Suprapubic skin (tissue), 4 donors: ENCODE results near the gene AQR. TPM values are rescaled to one million over a fixed set of nuclear protein-coding genes. Genes with fewer than 3 reads are reported as not detected.
"Not testable (repeated sequence)": the region's sequence is repeated elsewhere in the genome, so short reads cannot be mapped to it uniquely, and the experiment has no call there.

ENCODE experiments used
- DNase-seq, 2 donors: peaks; one replicate each; pipeline ENCODE4 v3.0.0-alpha.2; 2019; ENCODE audit warnings: low spot score in 2 of 2
- H3K27ac ChIP-seq: fragments of 200-600 bp; sonication (generic); one replicate; pipeline ENCODE4 v1.5.1; 2019
- H3K27me3 ChIP-seq: fragments of 200-600 bp; sonication (generic); one replicate; pipeline ENCODE4 v1.5.1; 2019
- H3K36me3 ChIP-seq: fragments of 200-600 bp; sonication (generic); one replicate; pipeline ENCODE4 v1.5.1; 2019
- H3K4me1 ChIP-seq: fragments of 200-600 bp; sonication (generic); one replicate; pipeline ENCODE4 v1.5.1; 2019
- H3K4me3 ChIP-seq: fragments of 200-600 bp; sonication (generic); one replicate; pipeline ENCODE4 v1.5.1; 2019; ENCODE audit warnings: mild to moderate bottlenecking
- H3K9me3 ChIP-seq: fragments of 200-600 bp; sonication (generic); one replicate; pipeline ENCODE4 v1.5.1; 2019
- EP300 ChIP-seq: sonication (generic); formaldehyde crosslinking; IDR thresholded peaks from one replicate; pipeline ENCODE4 v1.6.1; 2017; ENCODE audit warnings: antibody characterized with exemption
- POLR2A ChIP-seq, 2 donors: fragments of 450-650 bp; IDR thresholded peaks; one replicate each; pipeline ENCODE4 v1.6.1; 2017; ENCODE audit warnings: antibody characterized with exemption in 2 of 2, mild to moderate bottlenecking in 2 of 2, moderate library complexity in 2 of 2
- POLR2AphosphoS5 ChIP-seq, 3 donors: sonication (generic); formaldehyde crosslinking; IDR thresholded peaks; one replicate each; pipeline ENCODE4 v1.6.1; 2017; ENCODE audit warnings: antibody characterized with exemption in 3 of 3
- WGBS: methylation state at CpG from one replicate; pipeline ENCODE4 v1.1.5; 2018; 5-methylcytosine and 5-hydroxymethylcytosine counted together
- total RNA-seq, 4 donors: library from RNA; depleted of rRNA; stranded (reverse); fragments of >200 nt; gene quantifications; one replicate each; pipeline ENCODE4 v1.1.0, GENCODE V29; 2016
- TF ChIP-seq, protein P1 (sequence below), 2 donors: fragments of 200-600 bp in 1 of 2; fragments of 450-650 bp in 1 of 2; sonication (generic) in 1 of 2; IDR thresholded peaks; one replicate each; pipeline ENCODE4 v1.5.1; 2016 to 2019; ENCODE audit warnings: antibody characterized with exemption in 2 of 2, mild to moderate bottlenecking in 1 of 2, moderate library complexity in 1 of 2

Gene AQR
- total RNA-seq, 4 donors from 2014 or later, result 21.8 to 41.1 (median 25.7) TPM

DNA sequence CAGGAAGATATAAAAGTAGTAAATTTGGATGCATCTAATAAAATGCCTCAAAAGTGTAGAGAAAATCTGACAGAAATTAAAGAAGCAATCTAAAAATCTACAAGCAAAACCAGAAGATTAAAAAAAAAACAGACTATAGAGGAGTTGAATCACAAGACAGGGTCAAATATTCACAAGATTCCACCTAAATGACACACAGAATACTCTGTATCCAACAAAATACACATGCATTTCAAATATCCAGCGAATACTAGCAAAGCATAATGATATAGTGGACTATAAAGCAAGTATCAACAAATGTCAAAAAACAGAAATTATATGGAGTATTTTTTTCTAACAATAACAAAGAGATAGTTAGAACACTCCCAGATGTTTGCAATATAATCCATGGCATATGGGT lies 153.7 kb downstream of the AQR start:
- no peak for TF ChIP-seq POLR2AphosphoS5 (IDR thresholded peaks at IDR 0.05)
- TF ChIP-seq POLR2A (IDR thresholded peaks at IDR 0.05), result no peak
- TF ChIP-seq EP300, result no peak
- TF ChIP-seq, protein P1, sequence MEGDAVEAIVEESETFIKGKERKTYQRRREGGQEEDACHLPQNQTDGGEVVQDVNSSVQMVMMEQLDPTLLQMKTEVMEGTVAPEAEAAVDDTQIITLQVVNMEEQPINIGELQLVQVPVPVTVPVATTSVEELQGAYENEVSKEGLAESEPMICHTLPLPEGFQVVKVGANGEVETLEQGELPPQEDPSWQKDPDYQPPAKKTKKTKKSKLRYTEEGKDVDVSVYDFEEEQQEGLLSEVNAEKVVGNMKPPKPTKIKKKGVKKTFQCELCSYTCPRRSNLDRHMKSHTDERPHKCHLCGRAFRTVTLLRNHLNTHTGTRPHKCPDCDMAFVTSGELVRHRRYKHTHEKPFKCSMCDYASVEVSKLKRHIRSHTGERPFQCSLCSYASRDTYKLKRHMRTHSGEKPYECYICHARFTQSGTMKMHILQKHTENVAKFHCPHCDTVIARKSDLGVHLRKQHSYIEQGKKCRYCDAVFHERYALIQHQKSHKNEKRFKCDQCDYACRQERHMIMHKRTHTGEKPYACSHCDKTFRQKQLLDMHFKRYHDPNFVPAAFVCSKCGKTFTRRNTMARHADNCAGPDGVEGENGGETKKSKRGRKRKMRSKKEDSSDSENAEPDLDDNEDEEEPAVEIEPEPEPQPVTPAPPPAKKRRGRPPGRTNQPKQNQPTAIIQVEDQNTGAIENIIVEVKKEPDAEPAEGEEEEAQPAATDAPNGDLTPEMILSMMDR (IDR thresholded peaks at IDR 0.05), result no peak
- WGBS, result 68% methylated on average over 1 of the region's 1 CpG
- Histone ChIP-seq H3K27ac (no peak overlapping the region), H3K4me3 (no peak overlapping the region), H3K36me3 (no peaks in the 10 kb centered on the region), H3K27me3 (peaks cover under 1% of the 10 kb centered on the region), H3K9me3 (no peaks in the 10 kb centered on the region), H3K4me1 (no peaks in the 10 kb centered on the region)
- no peak for DNase-seq

DNA sequence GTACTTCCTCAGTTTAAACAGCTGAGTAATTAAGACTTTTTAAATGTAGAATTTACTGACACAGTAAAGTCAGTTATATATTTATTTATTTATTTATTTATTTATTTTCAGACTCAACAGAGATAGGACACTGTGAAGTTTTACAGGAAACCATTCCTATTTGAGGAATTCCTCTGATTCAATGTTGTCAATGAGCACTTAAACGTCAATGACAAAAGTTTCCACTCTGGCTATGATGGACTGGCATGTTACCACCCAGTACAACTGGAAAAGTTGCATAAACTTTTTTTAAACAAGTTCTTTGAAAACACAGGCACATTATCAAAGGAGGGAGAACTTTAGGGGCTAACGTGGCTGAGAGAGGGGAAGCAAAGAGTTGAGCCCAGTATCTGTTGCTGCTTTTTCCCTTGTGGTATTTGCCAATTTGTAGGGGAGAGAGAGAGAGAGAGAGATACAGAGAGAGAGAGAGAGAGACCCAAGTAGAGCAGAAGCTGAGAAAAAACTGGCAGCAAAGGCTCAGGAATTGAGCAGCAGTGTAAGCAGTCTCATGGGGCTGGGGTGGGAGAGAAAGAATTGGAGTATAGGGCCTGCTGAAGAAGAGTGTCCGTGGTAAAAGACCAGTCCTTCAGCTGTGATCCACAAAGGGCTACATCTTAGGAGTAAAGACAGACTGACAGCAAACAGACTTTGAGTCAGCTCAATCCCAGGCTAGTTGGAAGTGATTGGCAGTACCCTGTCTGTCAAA lies 155.9 kb downstream of the AQR start:
- no peak overlapping the region for H3K27ac ChIP-seq
- WGBS, result 45% methylated on average over 3 of the region's 3 CpGs
- H3K27me3 ChIP-seq, result peaks cover 3% of the 10 kb centered on the region
- H3K4me1 ChIP-seq, result no peaks in the 10 kb centered on the region
- no peaks in the 10 kb centered on the region for H3K9me3 ChIP-seq
- no peak for DNase-seq
- TF ChIP-seq EP300 (no peak), POLR2AphosphoS5 (IDR thresholded peaks at IDR 0.05) (no peak), POLR2A (IDR thresholded peaks at IDR 0.05) (no peak)
- TF ChIP-seq, protein P1 (IDR thresholded peaks at IDR 0.05), result no peak
- H3K36me3 ChIP-seq, result no peaks in the 10 kb centered on the region
- H3K4me3 ChIP-seq, result no peak overlapping the region

DNA sequence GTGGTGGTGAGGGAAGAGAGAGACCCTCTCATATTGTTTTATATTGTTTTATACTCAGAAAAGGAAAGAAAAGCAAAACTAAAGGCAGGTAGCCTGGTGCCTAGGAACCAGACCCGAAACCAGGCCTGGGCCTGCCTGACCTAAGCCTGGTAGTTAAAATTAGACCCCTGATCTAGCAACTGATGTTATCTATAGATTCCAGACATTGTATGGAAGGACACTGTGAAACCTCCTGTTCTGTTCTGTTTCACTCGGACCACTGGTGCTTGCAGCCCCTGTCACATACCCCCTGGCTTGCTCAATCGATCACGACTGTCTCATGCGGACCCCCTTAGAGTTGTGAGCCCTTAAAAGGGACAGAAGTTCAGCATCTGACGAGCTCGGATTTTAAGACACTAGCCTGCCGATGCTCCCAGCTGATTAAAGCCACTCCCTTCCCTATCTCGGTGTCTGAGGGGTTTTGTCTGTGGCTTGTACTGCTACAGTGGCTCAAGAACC lies 156.6 kb downstream of the AQR start:
- not testable (repeated sequence) for H3K27ac ChIP-seq, DNase-seq, H3K4me1 ChIP-seq, H3K27me3 ChIP-seq, H3K9me3 ChIP-seq, H3K4me3 ChIP-seq, H3K36me3 ChIP-seq
- 47% methylated on average over 9 of the region's 9 CpGs for WGBS

DNA sequence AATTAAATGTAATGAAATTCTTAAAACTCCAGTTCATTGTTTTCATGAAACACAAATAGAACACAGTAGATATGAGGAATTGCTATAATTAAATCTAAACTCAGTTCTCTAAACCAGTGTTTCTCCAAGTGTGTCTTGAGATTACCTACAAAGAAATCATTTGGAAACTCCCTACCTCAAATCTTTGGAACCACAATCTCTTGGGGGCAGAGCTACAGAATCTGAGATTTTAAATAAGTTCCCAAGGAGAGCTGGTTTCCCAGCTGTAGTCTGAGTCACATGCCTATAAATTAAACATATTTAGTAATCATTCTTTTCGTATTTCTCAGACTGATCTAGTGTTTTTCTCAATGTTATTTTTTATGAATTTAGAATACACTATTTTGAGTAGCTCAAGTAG lies 157.2 kb downstream of the AQR start:
- no peaks in the 10 kb centered on the region for H3K9me3 ChIP-seq
- H3K27me3 ChIP-seq, result peaks cover 3% of the 10 kb centered on the region
- H3K4me3 ChIP-seq, result no peak overlapping the region
- DNase-seq, result no peak
- 38% methylated on average over 1 of the region's 1 CpG for WGBS
- H3K4me1 ChIP-seq, result no peaks in the 10 kb centered on the region
- no peak overlapping the region for H3K27ac ChIP-seq
- no peaks in the 10 kb centered on the region for H3K36me3 ChIP-seq
- TF ChIP-seq, protein P1 (IDR thresholded peaks at IDR 0.05), result no peak
- TF ChIP-seq EP300 (no peak), POLR2AphosphoS5 (IDR thresholded peaks at IDR 0.05) (no peak), POLR2A (IDR thresholded peaks at IDR 0.05) (no peak)

DNA sequence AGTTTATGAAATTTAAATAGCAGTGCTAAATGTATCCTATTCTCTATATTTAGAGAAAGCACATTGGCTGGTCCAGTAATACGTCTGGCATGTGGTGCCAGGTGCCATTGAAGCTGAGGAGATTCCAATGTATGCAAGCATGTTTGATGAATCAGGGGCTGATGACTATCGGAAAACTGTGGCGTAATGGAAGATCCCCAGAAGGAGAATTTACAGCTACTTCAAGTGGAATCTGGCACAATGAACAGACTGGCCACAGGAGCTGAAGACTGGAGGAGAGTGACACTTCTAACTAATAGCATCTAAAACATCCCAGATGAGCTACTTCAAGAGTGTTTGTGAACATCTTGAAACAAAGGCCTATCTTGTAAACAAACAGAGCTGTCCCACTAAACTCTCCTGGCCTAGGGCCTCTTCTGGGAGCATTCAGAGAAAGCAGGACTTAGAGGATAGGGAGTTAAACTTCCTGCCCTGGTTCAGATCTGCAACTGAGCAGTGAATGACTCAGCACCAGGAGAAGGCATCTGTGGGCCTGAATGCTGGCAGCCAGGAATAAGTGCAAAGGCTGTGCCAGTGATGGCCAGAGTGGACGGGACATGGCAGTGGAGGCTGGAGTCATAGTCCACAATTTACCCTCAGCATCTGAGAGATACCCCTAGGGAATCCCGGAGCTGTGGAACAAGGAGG lies 159.0 kb downstream of the AQR start:
- WGBS, result 83% methylated on average over 5 of the region's 5 CpGs

DNA sequence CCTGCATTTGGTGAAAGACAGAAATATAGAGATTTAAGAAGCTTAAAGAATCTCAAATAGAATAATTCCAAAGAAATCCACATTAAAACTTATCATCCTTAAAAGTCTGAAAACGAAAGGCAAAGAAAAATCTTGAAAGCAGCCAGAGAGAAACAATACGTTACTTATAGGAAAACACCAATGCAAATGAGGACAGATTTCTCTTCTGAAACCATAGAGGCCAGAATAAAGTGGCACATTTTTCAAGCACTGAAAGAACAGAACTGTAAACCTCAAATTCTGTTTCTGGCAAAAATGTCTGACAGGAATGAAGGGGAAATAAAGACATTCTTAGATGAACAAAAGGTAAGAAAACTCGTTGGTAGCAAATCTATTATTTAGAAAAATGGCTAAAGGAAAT lies 160.4 kb downstream of the AQR start:
- 69% methylated on average over 3 of the region's 3 CpGs for WGBS
- no peak for DNase-seq
- H3K27me3 ChIP-seq, result peaks cover 3% of the 10 kb centered on the region

More for the DNA sequence above, 159.0 kb downstream of the AQR start:
- no peak for DNase-seq
- no peaks in the 10 kb centered on the region for H3K36me3 ChIP-seq
- H3K27me3 ChIP-seq, result peaks cover 3% of the 10 kb centered on the region
- no peak overlapping the region for H3K27ac ChIP-seq
- TF ChIP-seq POLR2AphosphoS5 (IDR thresholded peaks at IDR 0.05) (no peak), EP300 (no peak), POLR2A (IDR thresholded peaks at IDR 0.05) (no peak)
- H3K4me1 ChIP-seq, result no peaks in the 10 kb centered on the region
- H3K4me3 ChIP-seq, result no peak overlapping the region
- no peaks in the 10 kb centered on the region for H3K9me3 ChIP-seq

More for the DNA sequence above, 160.4 kb downstream of the AQR start:
- H3K36me3 ChIP-seq, result no peaks in the 10 kb centered on the region
- H3K4me3 ChIP-seq, result no peak overlapping the region
- no peaks in the 10 kb centered on the region for H3K4me1 ChIP-seq
- H3K9me3 ChIP-seq, result no peaks in the 10 kb centered on the region
- no peak overlapping the region for H3K27ac ChIP-seq
- TF ChIP-seq EP300, result no peak
- TF ChIP-seq POLR2A (IDR thresholded peaks at IDR 0.05), result no peak
- TF ChIP-seq POLR2AphosphoS5 (IDR thresholded peaks at IDR 0.05), result no peak
